GM12878 (cell line): ENCODE data around the gene RXFP4. TPM values are rescaled to one million over a fixed set of nuclear protein-coding genes. Genes with fewer than 3 reads are reported as not detected.

Experiments used
- ATAC-seq: fragments of 200-7000 bp; cut with Tn5 transposase; 3 replicates; pipeline ENCODE4 v1.9.1; 2020; ENCODE audit warnings: mild to moderate bottlenecking, moderate library complexity
- BruUV-seq: library from RNA; stranded (reverse); fragments of 400-500 nt; replicated peaks from 2 replicates; lab custom pipeline; 2021; lab: Mats Ljungman, UMichigan
- CTCF ChIA-PET: fragments of 300-600 bp; sonication (Branson Sonifier 250); formaldehyde crosslinking; extraction: SDS; loops from one replicate; lab custom pipeline; 2021; ENCODE audit warnings: inconsistent platforms; lab: Yijun Ruan, JAX
- POLR2A ChIA-PET: fragments of 350-600 bp; formaldehyde crosslinking; extraction: SDS; loops from one replicate; lab custom pipeline; 2021; ENCODE audit warnings: inconsistent platforms; lab: Charles Lee
- RAD21 ChIA-PET: fragments of 300-600 bp; sonication (Branson Sonifier 250); formaldehyde crosslinking; loops from one replicate; lab custom pipeline; 2023; ENCODE audit warnings: antibody characterized with exemption; ENCODE audit not compliant: unreplicated experiment; lab: Charles Lee
- SMC1A ChIA-PET: fragments of 300-600 bp; sonication (Branson Sonifier 250); formaldehyde crosslinking; loops from one replicate; lab custom pipeline; 2023; ENCODE audit not compliant: unreplicated experiment, uncharacterized antibody; lab: Charles Lee
- DNase-seq: peaks from one replicate; pipeline ENCODE4 v3.0.0-alpha.2; 2011; ENCODE audit warnings: low read depth, low spot score
- FAIRE-seq: peaks from 3 replicates; lab custom pipeline; 2011; peaks lifted over from hg19 to GRCh38; lab: Jason Lieb, UNC
- H2AFZ ChIP-seq: 2 replicates; pipeline ENCODE4 v1.6.0; 2011; ENCODE audit warnings: low read depth, low read length, control low read depth; ENCODE audit not compliant: control insufficient read depth
- H3K27ac ChIP-seq: 2 replicates; pipeline ENCODE4 v1.5.1; 2011; ENCODE audit warnings: control low read depth; ENCODE audit not compliant: control insufficient read depth, insufficient read depth
- H3K27me3 ChIP-seq, 2 experiments: replicated peaks in 1 of 2; 2 replicates each; pipeline versions ENCODE4 v1.6.0 to v1.6.1; 2011; ENCODE audit warnings: low read length in 1 of 2; ENCODE audit not compliant: control insufficient read depth in 2 of 2, insufficient read depth in 2 of 2
- H3K36me3 ChIP-seq, 2 experiments: 2 replicates each; pipeline ENCODE4 v1.5.1; 2011; ENCODE audit warnings: low read length in 1 of 2; ENCODE audit not compliant: control insufficient read depth in 2 of 2, insufficient read depth in 2 of 2
- H3K4me1 ChIP-seq: 2 replicates; pipeline ENCODE4 v1.6.1; 2011; ENCODE audit warnings: mild to moderate bottlenecking, low read length, moderate library complexity, mixed read lengths; ENCODE audit not compliant: control insufficient read depth, insufficient read depth
- H3K4me2 ChIP-seq: 2 replicates; pipeline ENCODE4 v1.6.0; 2011; ENCODE audit warnings: control low read depth; ENCODE audit not compliant: control insufficient read depth, insufficient read depth
- H3K4me3 ChIP-seq: fragments of 200-600 bp; sonication (generic); 2 replicates; pipeline ENCODE4 v1.5.1; 2016
- H3K79me2 ChIP-seq: 2 replicates; pipeline ENCODE4 v1.6.0; 2011; ENCODE audit warnings: low read length; ENCODE audit not compliant: control insufficient read depth, insufficient read depth
- H3K9ac ChIP-seq: 2 replicates; pipeline ENCODE4 v1.8.0; 2011; ENCODE audit warnings: low read length, control low read depth, mixed read lengths; ENCODE audit not compliant: control insufficient read depth, insufficient read depth
- H3K9me3 ChIP-seq: replicated peaks from 3 replicates; pipeline ENCODE4 v1.5.1; 2011; ENCODE audit warnings: mild to moderate bottlenecking, low read length; ENCODE audit not compliant: control insufficient read depth, insufficient read depth
- H4K20me1 ChIP-seq: 2 replicates; pipeline ENCODE4 v1.6.0; 2011; ENCODE audit not compliant: control insufficient read depth, insufficient read depth
- EED ChIP-seq: sonication (generic); IDR thresholded peaks from 2 replicates; pipeline ENCODE4 v1.6.1; 2016; ENCODE audit warnings: antibody characterized with exemption, low read depth
- EGR1 ChIP-seq, 2 experiments: IDR thresholded peaks; 1 replicate in 1 of 2; 2 replicates in 1 of 2; pipeline ENCODE4 v1.6.1; 2011 to 2012; ENCODE audit warnings: low read depth in 2 of 2, low read length in 2 of 2, borderline replicate concordance in 1 of 2, mild to moderate bottlenecking in 1 of 2, moderate library complexity in 1 of 2
- ETV6 ChIP-seq, 2 experiments: fragments of 450-650 bp in 1 of 2; IDR thresholded peaks in 1 of 2; conservative IDR thresholded peaks in 1 of 2; 2 replicates each; pipeline ENCODE4 v1.6.1; 2014; ENCODE audit warnings: antibody characterized with exemption in 1 of 2, borderline replicate concordance in 1 of 2, low read depth in 1 of 2, mild to moderate bottlenecking in 1 of 2, moderate library complexity in 1 of 2
- GATAD2B ChIP-seq: fragments of 450-650 bp; conservative IDR thresholded peaks from 2 replicates; pipeline ENCODE4 v1.6.1; 2017; ENCODE audit warnings: low read depth, mild to moderate bottlenecking, moderate library complexity
- IRF4 ChIP-seq: IDR thresholded peaks from 2 replicates; pipeline ENCODE4 v1.6.1; 2011; ENCODE audit warnings: low read depth, low read length
- JUNB ChIP-seq: IDR thresholded peaks from 2 replicates; pipeline ENCODE4 v1.6.1; 2016; ENCODE audit warnings: antibody characterized with exemption, mild to moderate bottlenecking
- MTA2 ChIP-seq: fragments of 450-650 bp; IDR thresholded peaks from 2 replicates; pipeline ENCODE4 v1.6.1; 2016; ENCODE audit warnings: low read depth, mild to moderate bottlenecking, moderate library complexity
- PAX8 ChIP-seq: fragments of 450-650 bp; IDR thresholded peaks from 2 replicates; pipeline ENCODE4 v1.6.1; 2017; ENCODE audit warnings: mild to moderate bottlenecking, moderate library complexity
- PML ChIP-seq: IDR thresholded peaks from 2 replicates; pipeline ENCODE4 v1.6.1; 2012; ENCODE audit warnings: low read length, inconsistent platforms
- RAD51 ChIP-seq: fragments of 450-650 bp; IDR thresholded peaks from 2 replicates; pipeline ENCODE4 v1.6.1; 2016; ENCODE audit warnings: moderate library complexity, mild to moderate bottlenecking, inconsistent platforms
- USF2 ChIP-seq: IDR thresholded peaks from 2 replicates; pipeline ENCODE4 v1.6.1; 2011; ENCODE audit warnings: low read depth, low read length, improper control_type of control experiment, borderline replicate concordance
- ZNF622 ChIP-seq: fragments of 450-650 bp; IDR thresholded peaks from 2 replicates; pipeline ENCODE4 v1.6.1; 2017; ENCODE audit warnings: mild to moderate bottlenecking, inconsistent platforms
- ZZZ3 ChIP-seq: IDR thresholded peaks from 2 replicates; pipeline ENCODE4 v1.6.1; 2011; ENCODE audit warnings: low read depth; ENCODE audit not compliant: control insufficient read depth, insufficient read length
- WGBS: methylation state at CpG from one replicate; pipeline ENCODE4 v1.1.6; 2016; ENCODE audit warnings: low lambda C conversion rate; ENCODE audit not compliant: insufficient replicate concordance, insufficient coverage; ENCODE audit errors: missing lambda C conversion rate; 5-methylcytosine and 5-hydroxymethylcytosine counted together
- in situ Hi-C: fragments of 300-500 bp; cut with MboI; formaldehyde crosslinking; loops from 9 replicates; pipeline ENCODE4 v1.14.3; 2018; ENCODE audit warnings: mixed read lengths
- intact Hi-C: fragments of 100-400 bp; cut with micrococcal nuclease; formaldehyde crosslinking; loops from one replicate; pipeline ENCODE4 v1.14.2; 2022; ENCODE audit not compliant: unreplicated experiment
- polyA plus RNA-seq, 11 experiments: library from polyadenylated mRNA; depleted of rRNA in 4 of 11; unstranded in 6 of 11; stranded (reverse) in 5 of 11; fragments of >200 nt; fragmentation: Nextera tagmentation in 4 of 11; fragmentation: Illumina TruSeq in 1 of 11; extraction: Ambion mirVana in 4 of 11; extraction: Trizol in 1 of 11; gene quantifications; 1 replicate in 1 of 11; 2 replicates in 10 of 11; pipeline versions ENCODE4 v1.2.1 to v1.2.3, GENCODE V29; 2011 to 2016; ENCODE audit warnings: inconsistent platforms in 2 of 11, missing spikeins in 2 of 11, low read depth in 1 of 11
- total RNA-seq, 4 experiments: library from RNA; depleted of rRNA in 3 of 4; stranded (reverse); fragments of >200 nt in 3 of 4; fragmentation: Illumina TruSeq in 1 of 4; extraction: Trizol in 1 of 4; gene quantifications; 2 replicates each; pipeline versions ENCODE4 v1.2.1 to v1.2.3, GENCODE V29; 2013 to 2021
- TF ChIP-seq, protein P1 (sequence below): fragments of 150-350 bp; IDR thresholded peaks from 2 replicates; pipeline ENCODE4 v1.6.1; 2014; ENCODE audit warnings: mild to moderate bottlenecking, low read depth, low read length
- TF ChIP-seq, protein P2 (sequence below): IDR thresholded peaks from 2 replicates; pipeline ENCODE4 v1.6.1; 2012; ENCODE audit warnings: low read depth, low read length, improper control_type of control experiment
- TF ChIP-seq, protein P3 (sequence below): fragments of 450-650 bp; conservative IDR thresholded peaks from 2 replicates; pipeline ENCODE4 v1.6.1; 2017; ENCODE audit warnings: mild to moderate bottlenecking, moderate library complexity

Gene RXFP4
- total and polyA plus RNA-seq, 10 of the 15 experiments (the other 5 are each of a cell fraction or from before 2014, with no cell fraction given) = 0.10 to 0.40 (median 0.39) TPM; not detected in 7

DNA sequence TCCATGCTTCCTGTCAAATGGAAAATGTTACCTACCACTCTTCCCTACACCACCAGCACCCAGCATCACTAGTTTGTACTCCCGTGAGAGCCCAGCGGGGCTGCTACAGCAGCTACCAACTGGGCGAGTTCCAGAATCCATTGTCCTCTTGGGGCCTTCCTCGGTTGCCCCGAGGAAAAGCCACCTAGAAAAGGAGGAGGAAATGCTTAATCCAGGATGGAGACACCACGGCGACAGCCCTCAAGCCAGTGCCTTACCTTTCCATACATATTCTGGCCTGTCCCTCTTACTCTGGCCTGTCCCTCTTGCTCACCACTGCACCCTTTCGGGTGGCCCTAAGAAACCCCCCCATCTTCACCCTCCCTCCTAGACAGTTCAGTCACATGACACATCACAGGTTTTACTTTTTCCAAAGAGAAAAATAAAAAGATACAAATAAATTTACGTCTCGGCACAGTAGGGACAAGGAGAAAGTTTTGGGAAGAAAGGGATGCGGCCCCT, 30.8 kb upstream of the RXFP4 start:
- in situ Hi-C loops (no loop called here), intact Hi-C loops (loop anchor here (2.0 kb wide), 1 partner anchor 52 kb away; the partner anchor contains the start of gene SYT11)
- ATAC-seq (peak; percentile 75), FAIRE-seq (no peak), DNase-seq (no peak)
- Histone ChIP-seq H3K9ac (peak overlapping the region; percentile 54), H3K4me2 (peak overlapping the region; percentile 96), H3K9me3 (no peaks in the 10 kb centered on the region), H3K4me1 (peaks cover 3% of the 10 kb centered on the region; the same call in 1 of the 2 replicates), H3K79me2 (peaks cover 14% of the 10 kb centered on the region), H3K36me3 (peaks cover 6 to 27% of the 10 kb centered on the region in 2 experiments), H3K4me3 (peak overlapping the region; percentile 78), H2AFZ (peak overlapping the region; percentile 74), H4K20me1 (no peaks in the 10 kb centered on the region), H3K27me3 (no peaks in the 10 kb centered on the region), H3K27ac (peak overlapping the region; percentile 59)
- RAD21 ChIA-PET = interaction anchor here (1.0 to 1.1 kb wide), 2 partner anchors 21 to 50 kb away, joined by 3 to 4 read pairs; no protein-coding TSS in a partner anchor
- SMC1A ChIA-PET = interaction anchor here (1.3 to 1.5 kb wide), 2 partner anchors 49 to 79 kb away, joined by 3 to 5 read pairs; no protein-coding TSS in a partner anchor
- POLR2A ChIA-PET = interaction anchor here (1.9 kb wide), 1 partner anchor 51 kb away, joined by 9 read pairs; the partner anchor contains the start of gene SYT11
- CTCF ChIA-PET = interaction anchor here (0.6 kb wide), 1 partner anchor 81 kb away, joined by 3 read pairs; no protein-coding TSS in a partner anchor
- 3% methylated on average over 10 of the region's 11 CpGs for WGBS
- BruUV-seq = TSS peak; percentile 66
- TF ChIP-seq EED = no peak
- TF ChIP-seq, protein P1, sequence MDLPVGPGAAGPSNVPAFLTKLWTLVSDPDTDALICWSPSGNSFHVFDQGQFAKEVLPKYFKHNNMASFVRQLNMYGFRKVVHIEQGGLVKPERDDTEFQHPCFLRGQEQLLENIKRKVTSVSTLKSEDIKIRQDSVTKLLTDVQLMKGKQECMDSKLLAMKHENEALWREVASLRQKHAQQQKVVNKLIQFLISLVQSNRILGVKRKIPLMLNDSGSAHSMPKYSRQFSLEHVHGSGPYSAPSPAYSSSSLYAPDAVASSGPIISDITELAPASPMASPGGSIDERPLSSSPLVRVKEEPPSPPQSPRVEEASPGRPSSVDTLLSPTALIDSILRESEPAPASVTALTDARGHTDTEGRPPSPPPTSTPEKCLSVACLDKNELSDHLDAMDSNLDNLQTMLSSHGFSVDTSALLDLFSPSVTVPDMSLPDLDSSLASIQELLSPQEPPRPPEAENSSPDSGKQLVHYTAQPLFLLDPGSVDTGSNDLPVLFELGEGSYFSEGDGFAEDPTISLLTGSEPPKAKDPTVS = no peak
- TF ChIP-seq, protein P2, sequence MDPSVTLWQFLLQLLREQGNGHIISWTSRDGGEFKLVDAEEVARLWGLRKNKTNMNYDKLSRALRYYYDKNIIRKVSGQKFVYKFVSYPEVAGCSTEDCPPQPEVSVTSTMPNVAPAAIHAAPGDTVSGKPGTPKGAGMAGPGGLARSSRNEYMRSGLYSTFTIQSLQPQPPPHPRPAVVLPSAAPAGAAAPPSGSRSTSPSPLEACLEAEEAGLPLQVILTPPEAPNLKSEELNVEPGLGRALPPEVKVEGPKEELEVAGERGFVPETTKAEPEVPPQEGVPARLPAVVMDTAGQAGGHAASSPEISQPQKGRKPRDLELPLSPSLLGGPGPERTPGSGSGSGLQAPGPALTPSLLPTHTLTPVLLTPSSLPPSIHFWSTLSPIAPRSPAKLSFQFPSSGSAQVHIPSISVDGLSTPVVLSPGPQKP = no peak
- no peak for TF ChIP-seq ZZZ3
- TF ChIP-seq JUNB = no peak
- TF ChIP-seq ETV6 (conservative IDR thresholded peaks at IDR 0.05 in 1 of 2, IDR thresholded peaks at IDR 0.05 in 1 of 2; ENCODE audit: borderline replicate concordance in 1 of 2, low read depth in 1 of 2) = no peak
- TF ChIP-seq ZNF622 = no peak
- TF ChIP-seq USF2 = peak; percentile 2; the same call in 1 of the 2 replicates
- no peak for TF ChIP-seq MTA2
- TF ChIP-seq PML = 0 out of 2 replicates have a peak, but pooled peaks have one; percentile 13
- TF ChIP-seq GATAD2B = no peak
- TF ChIP-seq, protein P3, sequence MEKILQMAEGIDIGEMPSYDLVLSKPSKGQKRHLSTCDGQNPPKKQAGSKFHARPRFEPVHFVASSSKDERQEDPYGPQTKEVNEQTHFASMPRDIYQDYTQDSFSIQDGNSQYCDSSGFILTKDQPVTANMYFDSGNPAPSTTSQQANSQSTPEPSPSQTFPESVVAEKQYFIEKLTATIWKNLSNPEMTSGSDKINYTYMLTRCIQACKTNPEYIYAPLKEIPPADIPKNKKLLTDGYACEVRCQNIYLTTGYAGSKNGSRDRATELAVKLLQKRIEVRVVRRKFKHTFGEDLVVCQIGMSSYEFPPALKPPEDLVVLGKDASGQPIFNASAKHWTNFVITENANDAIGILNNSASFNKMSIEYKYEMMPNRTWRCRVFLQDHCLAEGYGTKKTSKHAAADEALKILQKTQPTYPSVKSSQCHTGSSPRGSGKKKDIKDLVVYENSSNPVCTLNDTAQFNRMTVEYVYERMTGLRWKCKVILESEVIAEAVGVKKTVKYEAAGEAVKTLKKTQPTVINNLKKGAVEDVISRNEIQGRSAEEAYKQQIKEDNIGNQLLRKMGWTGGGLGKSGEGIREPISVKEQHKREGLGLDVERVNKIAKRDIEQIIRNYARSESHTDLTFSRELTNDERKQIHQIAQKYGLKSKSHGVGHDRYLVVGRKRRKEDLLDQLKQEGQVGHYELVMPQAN = no peak
- no peak for TF ChIP-seq PAX8
- no peak for TF ChIP-seq EGR1 (IDR thresholded peaks at IDR 0.05; ENCODE audit: borderline replicate concordance in 1 of 2, low read depth in 2 of 2, low read length in 2 of 2)
- TF ChIP-seq RAD51 = peak; percentile 93
- no peak for TF ChIP-seq IRF4
